Inflammatory macrophage treated with lipopolysaccharide for 1 hour (primary cell): ENCODE measurements around the gene UNKL.

ENCODE experiments used
- DNase-seq, 2 donors: peaks; one replicate each; pipeline ENCODE4 v3.0.0-alpha.2; 2020 to 2022

UNKL gene

DNA sequence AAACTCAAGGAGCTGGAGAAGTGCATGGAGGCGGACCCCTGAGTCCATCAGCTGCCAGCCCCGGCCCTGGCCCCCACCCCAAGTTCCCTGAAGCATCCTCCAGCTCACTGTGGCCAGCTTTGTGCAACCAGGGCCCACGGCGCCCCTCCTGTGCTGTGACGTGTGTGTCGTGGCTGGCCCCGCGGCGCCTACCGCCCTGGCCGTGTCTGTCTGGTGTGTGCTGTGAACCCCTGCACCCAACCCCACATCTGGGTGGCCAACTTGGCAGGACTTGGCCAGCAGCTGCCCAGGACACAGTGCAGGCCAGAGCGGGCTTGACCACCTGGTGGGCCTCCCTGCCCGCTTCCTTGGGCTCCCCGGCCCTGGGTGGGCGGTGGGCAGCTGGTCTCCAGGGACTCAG, 66.1 kb downstream of the UNKL start:
- DNase-seq: no peak

GRCh38 chr16:1347962-1348361, 66.5 kb downstream of the UNKL start:
- no peak for DNase-seq

GRCh38 chr16:1347286-1347855, 67.1 kb downstream of the UNKL start:
- DNase-seq: no peak

DNA sequence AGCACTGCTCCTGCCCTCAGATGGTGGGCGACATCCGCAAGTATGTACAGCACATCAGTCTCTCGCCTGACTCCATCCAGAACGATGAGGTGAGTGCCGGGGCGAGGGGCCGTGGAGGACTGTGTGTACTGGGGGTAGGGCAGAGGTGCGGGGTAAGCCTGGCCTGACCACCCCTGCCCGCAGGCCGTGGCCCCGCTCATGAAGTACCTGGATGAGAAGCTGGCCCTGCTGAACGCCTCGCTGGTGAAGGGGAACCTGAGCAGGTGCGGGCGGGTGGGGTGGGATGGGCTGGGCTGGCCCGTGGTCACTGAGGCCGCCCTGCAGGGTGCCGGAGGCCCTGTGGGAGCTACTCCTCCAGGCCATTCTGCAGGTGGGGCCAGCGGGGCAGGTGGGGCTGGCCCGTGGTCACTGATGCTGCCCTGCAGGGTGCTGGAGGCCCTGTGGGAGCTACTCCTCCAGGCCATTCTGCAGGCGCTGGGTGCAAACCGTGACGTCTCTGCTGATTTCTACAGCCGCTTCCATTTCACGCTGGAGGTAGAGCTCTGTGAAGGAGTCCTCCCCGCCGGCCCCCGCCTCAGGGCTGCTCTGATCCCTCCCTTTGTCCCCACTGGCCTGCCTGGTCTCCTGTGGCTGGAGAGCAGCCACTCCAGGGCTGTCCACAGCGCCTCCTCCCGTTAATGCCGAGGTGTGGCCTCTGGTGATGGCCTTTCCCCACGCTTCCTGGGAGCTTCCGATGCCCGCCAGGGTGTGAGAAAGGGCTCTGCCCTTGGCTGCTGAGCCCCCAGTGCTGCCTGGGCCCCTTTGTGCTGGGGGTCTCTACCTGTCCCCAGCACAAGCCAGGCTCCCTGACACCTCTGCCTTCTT, 67.8 kb downstream of the UNKL start:
- DNase-seq: no peak

- no peak for DNase-seq
These were observed 68.7 kb downstream of the UNKL start for GRCh38 chr16:1345651-1346421.

DNA sequence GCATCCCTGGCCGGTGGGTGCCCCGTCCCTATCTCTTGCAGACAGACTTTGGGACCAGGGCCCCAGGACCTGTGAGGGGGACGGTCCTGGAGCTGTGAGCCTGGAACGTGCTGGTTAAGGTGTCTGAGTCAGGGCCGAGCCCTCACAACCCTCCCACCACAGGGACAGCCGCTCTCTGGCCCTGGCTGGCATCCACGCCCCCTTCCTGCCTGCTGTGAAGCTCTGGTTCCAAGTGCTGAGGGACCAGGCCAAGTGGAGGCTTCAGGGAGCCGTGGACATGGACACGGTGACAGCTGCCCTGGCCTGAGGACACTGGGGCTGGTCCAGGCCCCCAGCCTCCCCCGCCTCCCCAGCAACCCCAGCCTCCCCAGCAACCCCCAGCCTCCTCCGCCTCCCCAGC, 69.4 kb downstream of the UNKL start:
- DNase-seq: no peak

DNA sequence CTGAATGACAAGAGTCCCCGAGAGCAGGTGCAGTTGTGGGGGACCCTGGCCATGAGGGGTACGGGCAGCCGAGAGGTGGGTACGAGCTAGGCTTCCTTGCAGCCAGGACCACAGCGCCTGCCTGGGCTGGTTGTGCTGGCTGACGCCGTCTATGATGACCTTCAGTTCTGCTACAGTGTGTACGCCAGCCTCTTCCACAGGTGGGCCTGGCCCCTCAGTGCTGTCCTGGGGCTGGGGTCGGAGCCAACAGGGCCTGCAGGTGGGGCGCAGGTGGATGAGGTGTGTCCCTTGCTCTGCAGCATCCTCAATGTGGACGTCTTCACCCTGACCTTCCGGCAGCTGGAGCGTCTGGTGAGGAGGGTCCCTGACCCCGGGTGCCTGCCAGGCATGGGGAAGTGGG, 70.0 kb downstream of the UNKL start:
- DNase-seq: no peak

DNA sequence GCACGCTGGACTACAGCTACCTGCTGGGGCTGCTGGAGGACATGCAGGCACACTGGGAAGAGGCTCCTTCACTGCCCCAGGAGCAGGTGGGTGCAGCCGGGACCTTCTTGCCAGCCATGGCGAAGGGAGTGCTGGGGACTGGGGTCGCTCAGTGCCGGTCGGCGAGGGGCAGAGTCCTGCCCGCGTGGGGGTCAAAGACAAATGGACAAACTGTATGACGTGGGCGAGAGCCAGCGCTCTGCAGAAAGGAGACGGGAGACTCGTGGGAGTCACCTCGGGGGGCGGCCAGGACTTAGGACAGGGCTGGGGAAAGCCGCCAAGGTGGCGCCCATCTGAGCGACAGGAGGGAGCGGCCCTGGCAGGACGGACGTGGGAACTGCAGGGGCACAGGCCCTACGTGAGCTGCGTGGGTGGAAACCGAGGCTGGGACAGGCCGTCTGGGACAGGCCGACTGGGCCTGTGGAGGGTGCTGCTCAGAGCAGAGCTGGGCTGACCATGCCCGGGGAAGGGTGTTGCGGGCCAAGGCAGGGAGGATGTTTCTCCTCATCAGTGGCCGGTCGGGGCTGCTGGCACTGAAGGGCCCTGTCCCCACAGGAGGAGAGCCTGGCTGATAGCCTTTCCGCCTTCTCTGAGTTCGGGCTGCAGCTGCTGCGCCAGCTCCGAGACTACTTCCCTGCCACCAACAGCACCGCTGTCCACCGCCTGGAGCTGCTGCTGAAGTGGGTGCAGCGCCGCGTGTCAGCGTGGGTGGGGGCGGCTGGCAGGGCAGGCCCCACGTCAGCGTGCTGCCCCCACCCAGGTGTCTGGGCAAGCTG, 70.9 kb downstream of the UNKL start:
- no peak for DNase-seq

- DNase-seq: peak; percentile 88 to 93
These were observed 71.7 kb downstream of the UNKL start for GRCh38 chr16:1342526-1343427.

DNA sequence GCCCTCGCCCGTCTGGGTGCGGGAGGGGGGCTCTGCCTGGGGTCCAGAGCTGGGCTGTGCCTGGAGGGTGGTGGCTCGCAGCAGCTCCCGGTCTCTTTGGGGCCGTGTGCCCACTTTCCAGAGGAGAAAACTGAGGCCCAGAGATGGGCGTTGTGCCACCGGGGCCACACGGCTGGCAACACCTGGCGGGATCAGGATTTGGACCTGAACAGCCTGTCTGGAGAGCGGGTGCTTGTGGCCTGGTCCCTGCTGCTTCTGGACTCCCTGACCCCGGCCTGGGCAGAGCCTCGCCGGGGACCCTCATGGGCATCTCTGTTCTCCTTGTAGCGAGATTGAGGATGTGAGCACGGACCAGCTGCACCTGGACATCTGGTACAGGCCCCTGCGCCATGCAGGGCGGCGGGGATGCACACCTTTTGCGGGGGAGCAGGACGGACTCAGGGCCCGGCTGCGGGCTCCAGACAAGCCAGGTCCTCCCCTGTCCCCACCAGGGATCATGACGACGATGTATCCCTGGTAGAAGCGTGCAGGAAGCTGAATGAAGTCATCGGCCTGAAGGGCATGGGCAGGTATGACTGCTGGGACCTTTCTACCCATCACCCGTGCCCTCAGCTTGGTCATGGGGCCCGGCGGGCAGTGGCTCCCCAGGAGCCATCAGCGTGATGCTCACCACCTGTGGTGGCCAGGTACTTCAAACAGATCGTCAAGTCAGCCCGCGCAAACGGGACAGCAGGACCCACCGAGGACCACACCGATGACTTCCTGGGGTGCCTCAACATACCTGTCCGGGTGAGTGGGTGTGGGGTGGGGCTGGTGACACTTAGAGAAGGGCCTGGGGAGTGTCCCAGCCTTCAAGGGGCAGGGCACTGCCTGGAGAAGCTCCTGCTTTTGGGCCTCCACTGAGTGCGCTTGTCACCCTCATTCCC, 72.7 kb downstream of the UNKL start:
- DNase-seq: no peak

- no peak for DNase-seq
These were observed 73.6 kb downstream of the UNKL start for GRCh38 chr16:1340730-1341494.

DNA sequence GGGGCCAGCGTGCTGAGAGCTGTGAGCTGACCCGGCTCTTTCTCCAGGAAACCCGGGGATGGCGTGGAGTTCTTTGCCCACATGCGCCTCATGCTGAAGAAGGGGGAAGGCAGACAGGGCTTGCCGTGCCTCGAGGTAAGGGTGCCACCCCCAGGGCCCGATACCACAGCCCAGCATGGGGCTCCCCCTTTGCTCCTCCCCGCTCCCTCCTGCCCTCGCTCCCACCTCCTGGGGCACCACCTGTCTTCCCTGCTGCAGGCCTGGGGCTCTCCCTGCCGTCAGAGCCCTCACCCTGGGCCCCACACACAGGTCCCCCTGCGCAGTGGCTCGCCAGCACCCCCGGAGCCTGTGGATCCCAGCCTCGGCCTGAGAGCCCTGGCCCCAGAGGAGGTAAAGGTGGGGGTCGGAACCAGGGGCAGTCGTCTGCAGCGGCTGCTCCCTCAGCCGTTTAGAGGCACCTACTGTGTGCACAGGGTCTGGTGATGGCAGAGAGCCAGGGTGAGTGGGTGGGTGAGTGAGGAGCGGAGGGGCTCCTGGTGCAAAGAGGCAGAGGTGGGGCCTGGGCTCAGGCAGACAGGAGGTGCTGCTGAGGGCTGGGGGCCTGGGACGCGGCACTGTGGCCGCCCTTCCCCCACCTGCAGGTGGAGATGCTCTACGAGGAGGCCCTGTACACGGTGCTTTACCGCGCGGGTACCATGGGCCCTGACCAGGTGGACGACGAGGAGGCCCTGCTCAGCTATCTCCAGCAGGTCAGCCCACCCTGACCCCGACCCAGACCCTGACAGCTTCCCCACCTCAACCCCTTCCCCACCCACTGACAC, 75.4 kb downstream of the UNKL start:
- DNase-seq: no peak

DNA sequence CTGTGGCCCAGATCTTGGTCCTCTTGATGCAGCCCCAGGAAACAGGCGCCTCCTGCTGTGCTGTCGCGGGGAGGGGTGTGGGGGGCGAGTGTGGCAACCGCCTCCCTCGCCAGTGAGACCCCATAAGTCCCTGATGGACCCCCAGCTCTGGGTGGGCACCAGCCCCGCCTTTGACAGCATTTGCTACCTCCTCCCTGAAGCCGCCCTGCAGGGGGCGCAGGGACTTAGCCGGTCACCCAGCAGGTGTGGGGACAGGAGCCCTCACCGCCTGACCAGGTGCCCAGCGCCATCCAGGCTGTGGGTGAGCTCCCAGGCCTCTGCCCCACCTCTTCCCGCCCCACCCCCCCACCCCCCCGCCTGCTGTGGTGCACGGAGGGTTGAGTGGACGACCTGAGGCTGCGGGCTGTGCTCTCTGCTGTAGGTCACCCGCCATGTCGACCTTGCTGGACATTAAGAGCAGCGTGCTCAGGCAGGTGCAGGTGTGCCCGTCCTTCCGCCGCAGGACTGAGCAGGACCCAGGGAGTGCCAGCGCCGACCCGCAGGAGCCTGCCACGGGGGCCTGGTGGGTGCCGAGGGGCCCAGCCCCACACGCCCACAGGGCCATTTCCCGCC, 76.3 kb downstream of the UNKL start:
- DNase-seq: no peak

GRCh38 chr16:1337486-1337885, 77.0 kb downstream of the UNKL start:
- no peak for DNase-seq

DNA sequence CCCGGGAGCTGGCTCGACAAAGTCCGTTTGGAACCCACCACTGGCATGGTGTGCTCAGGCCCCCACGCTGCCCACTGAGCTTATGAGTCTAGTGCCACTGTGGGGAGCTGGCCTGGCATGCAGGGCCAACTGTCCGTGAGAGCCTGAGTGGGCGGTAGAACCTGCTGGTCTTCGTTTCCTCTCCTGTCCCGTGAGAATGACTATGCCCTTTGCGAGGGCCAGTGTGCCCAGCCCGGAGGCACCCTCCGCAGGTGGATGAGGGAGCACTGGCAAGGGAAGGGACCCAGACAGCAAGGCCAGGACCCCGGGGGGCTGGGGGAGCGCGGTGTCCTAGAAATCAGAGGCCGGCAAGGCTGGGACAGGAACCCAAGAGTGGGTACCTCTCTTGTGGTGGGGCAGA, 77.9 kb downstream of the UNKL start:
- DNase-seq: no peak

GRCh38 chr16:1335996-1336395, 78.5 kb downstream of the UNKL start:
- no peak for DNase-seq

DNA sequence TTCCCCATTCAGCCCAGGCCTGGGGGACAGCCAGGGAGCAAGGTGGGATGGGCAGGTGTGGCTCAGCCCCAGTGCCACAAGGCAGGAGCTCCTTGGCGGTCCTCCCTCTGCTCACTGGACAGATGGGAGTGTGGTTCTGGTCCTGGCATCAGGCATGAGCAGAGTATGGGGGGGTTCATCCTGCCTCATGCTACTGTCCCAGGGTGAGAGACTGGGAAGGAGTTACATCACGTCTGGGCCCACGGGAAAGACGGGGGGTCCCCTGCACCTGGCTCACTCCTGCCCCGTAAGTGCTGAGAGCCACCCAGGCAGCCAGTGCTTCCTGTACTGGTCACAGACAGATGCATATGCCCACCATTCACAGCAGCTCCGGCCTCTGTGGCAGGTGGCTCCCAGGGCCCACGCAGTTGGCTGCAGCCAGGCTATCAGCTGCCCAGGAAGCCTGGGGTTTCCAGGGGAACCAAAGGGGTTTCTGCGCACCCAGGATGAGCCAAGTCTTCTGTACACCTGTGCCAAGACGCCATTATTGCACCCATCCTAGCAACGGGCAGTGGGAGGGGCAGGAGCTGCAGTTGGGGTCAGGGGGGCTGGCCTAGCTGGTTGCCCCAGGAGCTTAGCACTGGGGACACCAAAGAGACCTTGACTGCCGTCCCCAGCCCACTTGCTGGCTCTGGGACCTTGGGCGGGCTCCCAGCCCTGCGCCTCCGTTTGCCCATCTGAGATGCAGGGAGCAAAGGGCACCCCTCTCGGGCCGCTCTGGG, 79.1 kb downstream of the UNKL start:
- DNase-seq: no peak

DNA sequence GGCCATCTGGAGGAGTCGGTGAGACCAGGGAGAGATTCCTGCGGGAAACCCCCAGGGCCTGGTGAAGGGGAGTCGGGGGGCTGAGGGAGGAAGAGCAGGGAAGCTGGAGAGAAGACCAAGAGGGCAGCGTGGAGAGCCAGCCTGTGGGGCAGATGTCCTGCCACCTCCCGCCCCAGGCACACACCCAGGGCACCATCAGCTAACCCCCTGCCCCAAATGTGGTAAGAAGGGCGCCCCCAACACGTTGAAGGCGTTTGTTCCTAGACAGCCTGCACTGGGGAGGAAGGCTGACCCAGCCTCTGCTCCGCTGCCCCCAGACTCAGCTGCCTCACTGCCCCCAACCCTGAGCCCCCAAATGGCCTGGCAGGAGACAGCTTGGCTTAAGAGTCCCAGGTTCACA, 79.8 kb downstream of the UNKL start:
- DNase-seq: no peak
